Epithelial cell of esophagus (primary cell): ENCODE measurements around the gene GAP43.

Source experiments
- DNase-seq: peaks from one replicate; pipeline ENCODE4 v3.0.0; 2010; ENCODE audit warnings: low read depth
- H3K4me3 ChIP-seq: 2 replicates; pipeline ENCODE4 v1.5.1; 2011; ENCODE audit warnings: mild to moderate bottlenecking, low read length, control low read depth
- TF ChIP-seq, protein P1 (sequence below): IDR thresholded peaks from 2 replicates; pipeline ENCODE4 v1.5.1; 2011; ENCODE audit warnings: low read depth, mild to moderate bottlenecking, low read length, control low read depth, inconsistent platforms; ENCODE audit not compliant: insufficient read depth; ENCODE audit errors: missing control alignments

Gene GAP43

GRCh38 chr3:115588201-115589115, 34.9 kb upstream of the GAP43 start:
- TF ChIP-seq, protein P1, sequence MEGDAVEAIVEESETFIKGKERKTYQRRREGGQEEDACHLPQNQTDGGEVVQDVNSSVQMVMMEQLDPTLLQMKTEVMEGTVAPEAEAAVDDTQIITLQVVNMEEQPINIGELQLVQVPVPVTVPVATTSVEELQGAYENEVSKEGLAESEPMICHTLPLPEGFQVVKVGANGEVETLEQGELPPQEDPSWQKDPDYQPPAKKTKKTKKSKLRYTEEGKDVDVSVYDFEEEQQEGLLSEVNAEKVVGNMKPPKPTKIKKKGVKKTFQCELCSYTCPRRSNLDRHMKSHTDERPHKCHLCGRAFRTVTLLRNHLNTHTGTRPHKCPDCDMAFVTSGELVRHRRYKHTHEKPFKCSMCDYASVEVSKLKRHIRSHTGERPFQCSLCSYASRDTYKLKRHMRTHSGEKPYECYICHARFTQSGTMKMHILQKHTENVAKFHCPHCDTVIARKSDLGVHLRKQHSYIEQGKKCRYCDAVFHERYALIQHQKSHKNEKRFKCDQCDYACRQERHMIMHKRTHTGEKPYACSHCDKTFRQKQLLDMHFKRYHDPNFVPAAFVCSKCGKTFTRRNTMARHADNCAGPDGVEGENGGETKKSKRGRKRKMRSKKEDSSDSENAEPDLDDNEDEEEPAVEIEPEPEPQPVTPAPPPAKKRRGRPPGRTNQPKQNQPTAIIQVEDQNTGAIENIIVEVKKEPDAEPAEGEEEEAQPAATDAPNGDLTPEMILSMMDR: no peak
- no peak for DNase-seq
- no peak overlapping the region for H3K4me3 ChIP-seq

GRCh38 chr3:115590873-115591272, 32.4 kb upstream of the GAP43 start:
- no peak for DNase-seq
- H3K4me3 ChIP-seq: no peak overlapping the region
- TF ChIP-seq, protein P1: no peak

- no peak overlapping the region for H3K4me3 ChIP-seq
- no peak for DNase-seq
- TF ChIP-seq, protein P1: no peak
Observed at GRCh38 chr3:115595611-115596275, 27.6 kb upstream of the GAP43 start.

DNA sequence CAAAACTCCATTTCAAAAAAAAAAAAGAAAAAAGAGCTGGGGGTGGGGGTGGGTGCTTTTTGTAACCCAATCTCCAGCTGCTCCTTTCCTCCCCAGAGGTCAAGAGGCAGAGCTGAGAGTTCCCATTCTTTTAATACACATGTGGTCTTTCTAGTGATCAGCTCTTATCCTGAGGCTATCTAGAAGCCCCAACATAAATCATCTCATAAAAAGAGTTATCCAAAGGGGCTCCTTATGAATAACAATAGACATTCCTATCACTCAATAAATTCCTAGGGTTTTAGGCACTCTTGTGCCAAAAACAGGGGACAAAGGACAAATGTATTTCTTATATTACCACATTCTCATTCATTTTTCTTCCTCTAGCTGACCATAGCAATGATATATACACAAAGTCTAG, 25.1 kb upstream of the GAP43 start:
- no peak overlapping the region for H3K4me3 ChIP-seq
- DNase-seq: no peak
- TF ChIP-seq, protein P1: no peak

GRCh38 chr3:115602194-115602593, 21.1 kb upstream of the GAP43 start:
- no peak overlapping the region for H3K4me3 ChIP-seq
- no peak for DNase-seq
- TF ChIP-seq, protein P1: no peak

DNA sequence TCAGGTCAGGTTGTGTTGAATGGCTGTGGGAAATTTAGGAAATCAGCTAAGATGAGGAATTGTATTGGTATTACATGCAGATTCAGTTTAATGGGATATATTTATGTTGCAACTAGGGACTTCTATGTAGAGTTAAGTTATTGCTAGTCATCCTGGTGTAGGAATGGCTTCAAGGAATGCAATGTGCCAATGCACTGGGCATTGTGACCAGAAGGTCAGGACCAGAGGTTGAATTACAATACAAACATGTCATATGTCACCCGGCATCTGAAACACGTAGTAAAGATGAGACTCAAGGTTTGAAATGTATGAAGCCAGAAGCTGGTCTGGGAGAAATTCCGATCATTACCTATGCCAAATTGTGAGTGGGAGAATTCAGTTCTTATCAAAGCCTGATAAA, 11.7 kb upstream of the GAP43 start:
- DNase-seq: no peak
- TF ChIP-seq, protein P1: no peak
- no peak overlapping the region for H3K4me3 ChIP-seq
